ENCODE data around the gene CSRP1. TPM values are rescaled to one million over a fixed set of nuclear protein-coding genes. Genes with fewer than 3 reads are reported as not detected.

The CSRP1 gene
- total RNA-seq (2022; extraction: Qiagen RNA extraction; ENCODE audit: low read depth), result 391 to 501 TPM (median 402 TPM) in 5 replicates

GRCh38 chr1:201506557-201507359 is at the start of gene CSRP1:
TSS of gene CSRP1 (minus strand) at chr1:201507123. CDS start at chr1:201496303, 10,820 bp downstream.

GRCh38 chr1:201538612-201539551 is 32.0 kb upstream of the CSRP1 start, which contains the start of gene NAV1:
TSS of gene NAV1 (plus strand) at chr1:201539127. CDS start at chr1:201622885, 83,758 bp downstream.

GRCh38 chr1:201468844-201469644 is 37.9 kb downstream of the CSRP1 start, which contains the start of gene PHLDA3:
TSS of gene PHLDA3 (minus strand) at chr1:201469188. CDS start at chr1:201468786, 402 bp downstream.

Other genes starting within 250 kb of the CSRP1 start
- 0.04 TPM in 1 of 5 replicates, not detected in the others for gene PKP1, start 223.6 kb downstream of the CSRP1 start, total RNA-seq (2022; extraction: Qiagen RNA extraction; ENCODE audit: low read depth)
- gene TNNT2, start 129.4 kb downstream of the CSRP1 start, total RNA-seq (2022; extraction: Qiagen RNA extraction; ENCODE audit: low read depth), result 0.34 TPM in 1 of 5 replicates, not detected in the others
- 0.75 to 1.1 TPM (median 0.96 TPM) in 5 replicates for gene LAD1, start 107.8 kb downstream of the CSRP1 start, total RNA-seq (2022; extraction: Qiagen RNA extraction; ENCODE audit: low read depth)
- not detected in 5 replicates for gene TNNI1, start 85.4 kb downstream of the CSRP1 start, total RNA-seq (2022; extraction: Qiagen RNA extraction; ENCODE audit: low read depth)
- 60.4 to 170 TPM (median 155 TPM) in 5 replicates for gene PHLDA3, start 37.9 kb downstream of the CSRP1 start, total RNA-seq (2022; extraction: Qiagen RNA extraction; ENCODE audit: low read depth)
- gene NAV1, start 32.0 kb upstream of the CSRP1 start, total RNA-seq (2022; extraction: Qiagen RNA extraction; ENCODE audit: low read depth), result 5.1 to 13.7 TPM (median 9.1 TPM) in 5 replicates